Right renal cortex interstitium (tissue), 3 donors: ENCODE data around the gene CXCR4. TPM values are rescaled to one million over a fixed set of nuclear protein-coding genes. Genes with fewer than 3 reads are reported as not detected.

Experiments used
- DNase-seq, 3 donors: peaks; one replicate each; pipeline ENCODE4 v3.0.0-alpha.2; 2013; ENCODE audit warnings: low read depth in 3 of 3, low spot score in 2 of 3
- polyA plus RNA-seq, 3 donors: library from polyadenylated mRNA; unstranded; fragments of 120-200 nt; gene quantifications; one replicate each; pipeline ENCODE4 v1.2.1, GENCODE V29; 2013; ENCODE audit not compliant: insufficient read length in 3 of 3

Gene CXCR4
- 10 to 100 TPM; 54.4 to 59.6 (median 57.8) TPM for polyA plus RNA-seq

DNA sequence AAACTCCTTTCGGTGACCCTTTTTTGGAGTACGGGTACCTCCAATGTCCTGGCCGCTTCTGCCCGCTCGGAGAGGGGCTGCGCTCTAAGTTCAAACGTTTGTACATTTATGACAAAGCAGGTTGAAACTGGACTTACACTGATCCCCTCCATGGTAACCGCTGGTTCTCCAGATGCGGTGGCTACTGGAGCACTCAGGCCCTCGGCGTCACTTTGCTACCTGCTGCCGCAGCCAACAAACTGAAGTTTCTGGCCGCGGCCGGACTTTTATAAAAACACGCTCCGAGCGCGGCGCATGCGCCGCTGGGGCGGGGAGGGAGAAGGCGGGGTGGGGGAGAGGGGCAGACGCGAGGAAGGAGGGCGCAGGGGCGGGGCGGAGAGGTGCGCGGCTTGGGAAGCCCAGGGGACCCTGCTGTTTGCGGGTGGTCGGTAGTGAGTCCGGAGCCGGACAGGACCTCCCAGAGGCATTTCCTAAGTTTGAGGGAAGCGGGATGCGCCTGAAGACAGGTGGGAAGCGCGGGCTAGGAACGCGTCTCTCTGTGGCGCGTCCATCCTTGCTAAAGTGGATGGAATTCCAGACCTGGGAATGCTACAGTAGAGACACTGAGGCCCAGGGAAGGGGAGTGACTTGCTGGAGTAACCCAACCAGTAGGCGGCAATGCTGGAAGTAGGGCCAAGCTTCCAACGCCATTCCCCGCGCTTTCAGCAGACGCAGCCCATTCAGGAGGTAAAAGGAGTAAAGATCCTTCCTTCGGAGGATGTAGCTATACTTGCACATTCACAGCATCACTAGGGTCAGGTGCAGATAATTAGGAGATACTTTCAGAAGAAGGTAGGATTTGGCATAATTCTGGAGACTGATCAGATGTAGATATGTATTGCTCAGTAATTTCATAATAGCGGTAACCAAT is at the start of gene CXCR4:
Gene CXCR4 (minus strand): TSS at position 241 of the 910 bp plus-strand sequence. CDS start 89 bp downstream, at position 152.
- peak in 1 of 3 donors; percentile 66 for DNase-seq

GRCh38 chr2:136164280-136164776 is 46.4 kb upstream of the CXCR4 start:
- DNase-seq: no peak

DNA sequence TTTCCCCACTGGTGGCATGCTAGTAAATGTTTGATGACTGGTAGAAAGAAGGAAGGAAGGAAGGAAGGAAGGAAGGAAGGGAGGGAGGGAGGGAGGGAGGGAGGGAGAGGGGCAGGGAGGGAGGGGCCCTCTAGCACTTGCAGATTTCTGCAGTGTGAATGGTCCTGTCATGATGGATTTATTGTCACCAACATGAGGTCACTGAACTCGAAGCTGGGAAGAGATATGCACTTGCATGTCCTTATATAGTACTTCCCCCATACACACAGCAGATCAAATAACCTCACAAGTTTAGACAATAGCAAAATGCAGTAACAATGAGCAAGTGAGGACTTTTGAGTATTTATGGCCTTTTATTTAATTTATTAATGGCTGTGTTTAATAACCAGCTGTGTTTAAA is 44.5 kb upstream of the CXCR4 start:
- DNase-seq: no peak

DNA sequence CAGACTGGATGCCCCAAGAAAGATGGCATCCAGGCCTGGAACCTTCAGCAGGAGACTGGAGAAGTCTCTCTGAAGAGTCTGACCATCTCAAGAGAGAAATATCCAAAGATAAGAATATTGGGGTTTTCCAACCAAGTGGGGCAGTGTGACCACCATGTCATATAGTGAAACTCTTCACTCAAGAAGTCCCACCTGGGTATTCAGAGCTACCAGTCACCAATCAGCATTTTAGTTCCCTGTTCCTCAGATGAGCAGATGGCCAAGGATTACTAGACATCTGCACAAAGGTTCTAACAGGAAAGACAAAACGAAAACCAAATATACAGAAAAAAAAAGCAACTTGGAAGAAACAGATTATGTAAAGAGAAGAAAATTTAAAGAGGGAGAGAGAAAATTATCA is 38.5 kb upstream of the CXCR4 start:
- no peak for DNase-seq

- DNase-seq: no peak
Measured at GRCh38 chr2:136154384-136154783, 36.4 kb upstream of the CXCR4 start.

- no peak for DNase-seq
Measured at GRCh38 chr2:136151021-136151971, 33.3 kb upstream of the CXCR4 start.

DNA sequence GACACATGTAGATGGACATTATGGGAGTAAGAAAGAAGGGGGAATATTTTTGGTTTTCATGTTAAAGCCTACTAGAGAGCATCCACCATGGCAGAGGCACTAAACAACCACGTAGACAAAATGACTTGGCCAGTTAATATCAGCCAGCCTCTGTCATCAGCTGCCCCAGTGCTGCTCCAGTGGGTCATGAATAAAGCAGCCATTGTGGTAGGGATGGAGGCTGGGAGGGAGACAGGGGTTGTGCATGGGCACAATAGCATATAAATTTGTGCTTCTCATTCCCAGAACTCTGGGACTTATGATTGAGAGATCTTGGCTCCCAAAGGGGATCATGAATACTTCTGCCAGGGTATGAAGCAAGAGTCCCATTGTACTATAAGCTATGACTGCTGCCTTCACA is 31.1 kb upstream of the CXCR4 start:
- DNase-seq: no peak

GRCh38 chr2:136146564-136146963 is 28.6 kb upstream of the CXCR4 start:
- no peak for DNase-seq

GRCh38 chr2:136143603-136144451 is 25.9 kb upstream of the CXCR4 start:
- DNase-seq: no peak

DNA sequence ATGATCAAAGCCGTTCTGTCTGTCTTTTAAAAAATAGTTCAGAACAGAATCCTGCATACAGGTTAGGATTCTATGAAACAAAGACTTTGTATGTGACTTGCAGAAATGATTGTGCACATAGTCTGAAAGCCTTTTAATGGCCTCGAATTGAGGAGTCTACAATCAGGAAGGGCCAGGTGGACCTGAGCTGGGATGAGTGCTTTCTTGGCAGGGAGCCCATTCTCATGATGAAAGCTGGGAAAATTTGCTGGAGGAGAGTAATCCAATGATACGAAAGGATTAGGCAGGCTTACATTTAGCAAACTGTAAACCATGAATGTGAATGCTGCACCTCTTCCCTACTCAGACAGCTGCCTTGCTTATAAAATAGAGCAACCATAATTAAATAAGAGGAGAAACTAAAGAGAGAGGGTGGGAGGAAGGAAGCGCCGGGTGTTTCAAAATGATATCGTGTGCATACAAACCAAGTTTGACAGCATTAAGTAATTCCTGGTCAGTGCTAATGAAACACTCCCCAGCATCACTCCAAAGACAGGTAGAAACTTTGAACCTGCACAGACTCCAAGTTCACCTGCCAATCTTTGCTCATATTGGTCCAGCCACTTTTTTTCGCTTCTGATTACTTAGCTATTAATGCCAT is 23.7 kb upstream of the CXCR4 start:
- DNase-seq: no peak

DNA sequence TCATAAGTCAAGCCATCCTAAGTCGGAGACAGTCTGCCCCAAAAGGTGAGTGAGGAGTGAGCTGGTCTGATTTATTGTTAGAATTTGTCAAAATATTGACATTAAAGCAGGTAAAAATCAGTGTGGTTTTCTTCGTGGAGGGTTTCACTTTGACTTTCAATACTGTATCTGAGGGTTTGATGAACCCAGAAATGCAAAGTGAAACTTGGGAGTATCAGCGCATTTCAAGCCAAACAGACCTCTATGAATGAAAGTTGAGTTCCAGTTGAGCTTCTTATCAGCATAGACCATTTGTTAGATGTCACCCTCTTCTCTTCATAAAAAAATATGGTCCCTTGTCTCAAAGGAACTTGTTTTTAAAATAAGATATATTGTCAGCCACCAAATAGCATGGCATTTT is 21.7 kb upstream of the CXCR4 start:
- DNase-seq: no peak

GRCh38 chr2:136137982-136138381 is 20.0 kb upstream of the CXCR4 start:
- DNase-seq: no peak

- DNase-seq: no peak
Measured at GRCh38 chr2:136136931-136137330, 19.0 kb upstream of the CXCR4 start.

GRCh38 chr2:136135921-136136906 is 18.3 kb upstream of the CXCR4 start:
- DNase-seq: no peak

DNA sequence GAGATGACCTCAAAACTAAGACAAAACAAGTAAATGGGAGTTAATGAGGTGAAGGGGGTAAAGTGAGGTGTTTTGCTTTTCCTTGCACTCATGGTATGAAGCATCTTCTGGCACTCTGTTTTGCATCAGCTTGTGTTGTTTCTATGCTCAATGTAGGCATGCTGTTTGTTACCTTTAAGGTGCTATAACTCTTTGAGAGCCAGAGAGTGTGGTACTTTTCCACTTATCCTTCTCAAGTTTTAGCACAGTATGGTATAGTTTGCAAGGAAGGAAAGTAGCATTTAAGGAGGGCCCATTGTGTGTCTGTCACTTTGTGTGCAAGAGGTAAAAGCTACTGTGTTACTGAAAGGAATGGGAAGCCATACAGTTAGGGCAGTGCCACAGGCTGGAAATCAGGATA is 17.5 kb upstream of the CXCR4 start:
- DNase-seq: no peak

GRCh38 chr2:136134126-136134525 is 16.2 kb upstream of the CXCR4 start:
- DNase-seq: no peak

GRCh38 chr2:136133586-136133985 is 15.6 kb upstream of the CXCR4 start:
- no peak for DNase-seq

GRCh38 chr2:136133176-136133575 is 15.2 kb upstream of the CXCR4 start:
- DNase-seq: no peak

GRCh38 chr2:136132825-136133155 is 14.8 kb upstream of the CXCR4 start:
- DNase-seq: no peak
